Fibroblast of upper back skin (primary cell): ENCODE data around the gene TBATA.

Experiments
- DNase-seq: peaks from one replicate; pipeline ENCODE4 v3.0.0-alpha.2; 2013

The TBATA gene

DNA sequence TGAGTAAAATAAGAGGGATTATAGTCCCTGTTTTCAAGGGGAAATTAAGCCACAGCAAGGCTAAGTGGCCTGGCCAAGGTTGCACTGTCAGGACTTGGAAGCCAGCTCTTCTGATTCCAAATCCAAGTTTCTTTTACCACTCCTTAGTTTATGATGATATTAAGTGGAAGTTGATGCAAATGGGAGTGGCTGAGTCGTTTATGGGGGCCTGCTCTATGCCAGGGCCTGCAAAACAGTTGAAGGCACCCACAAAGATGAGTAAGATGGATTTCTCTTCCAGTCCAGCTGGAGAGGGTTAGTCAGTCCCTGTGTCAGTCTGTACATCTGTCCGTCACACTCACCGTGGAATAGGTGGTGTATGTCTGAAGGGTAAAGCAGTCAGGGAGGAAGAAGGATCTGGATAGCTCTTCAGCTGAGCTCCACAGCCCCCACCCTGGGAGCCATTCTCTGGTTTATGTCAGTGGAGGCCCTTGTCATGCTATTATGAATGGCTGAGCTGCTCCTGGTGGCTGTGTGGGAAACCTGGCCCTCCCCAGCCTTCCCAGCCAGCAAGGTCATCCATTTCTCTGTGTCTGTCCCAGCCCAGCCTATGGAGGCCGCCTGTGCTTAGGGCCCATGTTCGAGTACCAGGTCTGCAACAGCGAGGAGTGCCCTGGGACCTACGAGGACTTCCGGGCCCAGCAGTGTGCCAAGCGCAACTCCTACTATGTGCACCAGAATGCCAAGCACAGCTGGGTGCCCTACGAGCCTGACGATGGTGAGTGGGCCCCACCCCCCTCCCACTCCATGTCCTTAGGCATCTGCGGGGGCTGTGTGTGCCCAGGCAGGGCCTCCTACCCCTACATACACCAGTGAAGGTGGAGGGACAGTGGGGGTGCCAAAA lies 44.5 kb downstream of the TBATA start:
- DNase-seq: no peak

DNA sequence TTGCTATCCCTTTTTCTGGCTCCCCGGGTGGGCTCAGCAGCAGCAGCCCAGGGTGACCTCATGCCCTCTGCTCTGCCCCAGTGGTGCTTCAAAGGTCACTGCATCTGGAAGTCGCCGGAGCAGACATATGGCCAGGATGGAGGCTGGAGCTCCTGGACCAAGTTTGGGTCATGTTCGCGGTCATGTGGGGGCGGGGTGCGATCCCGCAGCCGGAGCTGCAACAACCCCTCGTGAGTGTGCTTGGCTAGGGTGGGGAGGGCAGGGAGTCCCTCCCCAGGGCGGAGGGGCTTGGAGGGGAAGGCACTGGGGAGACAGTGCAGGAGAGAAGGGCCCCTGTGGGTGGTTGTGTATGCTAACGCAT lies 46.4 kb downstream of the TBATA start:
- DNase-seq: no peak

DNA sequence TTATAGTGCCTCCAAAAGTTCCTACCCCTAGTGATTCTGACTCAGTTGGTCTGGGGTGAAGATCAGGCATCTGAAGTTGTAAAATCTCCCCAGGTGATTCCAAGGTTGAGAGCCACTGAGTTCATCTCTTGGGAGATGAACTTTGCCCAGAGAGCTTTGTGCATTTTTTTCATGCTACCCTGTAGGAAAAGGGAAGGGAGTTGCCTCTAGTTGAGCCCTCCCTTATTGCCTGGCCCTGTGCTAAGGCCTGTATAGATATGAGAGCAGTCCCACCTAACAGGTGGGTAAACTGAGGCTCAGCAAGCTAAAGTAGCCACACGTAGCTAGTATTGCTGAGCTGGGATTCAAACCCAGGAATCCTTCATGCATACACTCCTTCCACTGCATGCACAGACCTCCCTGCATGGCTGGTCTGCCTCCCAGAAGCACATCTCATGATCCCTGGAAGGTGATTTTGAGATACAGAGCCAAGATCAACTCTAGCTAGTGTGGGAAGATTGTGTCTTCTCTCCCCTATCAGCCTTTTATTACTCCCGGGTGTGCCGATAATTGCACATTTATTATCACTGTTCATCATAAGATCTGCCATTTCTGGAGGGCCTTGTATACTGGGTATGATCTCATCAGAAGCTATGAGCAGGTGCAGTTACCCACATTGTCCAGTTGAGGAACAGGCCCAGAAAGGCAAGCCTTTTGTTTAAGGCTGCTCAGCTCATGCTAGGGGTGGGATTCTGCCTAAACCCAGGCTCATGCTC lies 47.0 kb downstream of the TBATA start:
- no peak for DNase-seq

DNA sequence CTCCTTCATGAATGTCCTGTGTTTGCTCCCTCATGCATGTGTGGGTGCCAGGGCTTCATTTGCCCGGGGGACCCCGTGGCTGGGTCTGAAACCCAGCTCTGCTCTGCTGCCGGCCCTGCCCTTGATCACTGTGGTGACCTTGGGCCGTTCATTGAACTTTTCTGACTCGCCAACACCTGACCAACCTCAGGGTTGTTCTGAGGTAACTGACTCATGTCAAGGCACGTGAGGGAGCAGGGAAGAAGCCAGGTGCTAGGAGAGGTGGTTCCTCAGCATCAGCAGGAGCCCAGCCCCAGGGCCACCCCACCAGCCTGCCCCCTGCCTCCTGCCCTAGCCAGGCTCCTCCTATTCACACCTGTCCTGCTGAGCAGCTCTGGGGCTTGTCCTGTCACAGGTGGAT lies 47.9 kb downstream of the TBATA start:
- no peak for DNase-seq

DNA sequence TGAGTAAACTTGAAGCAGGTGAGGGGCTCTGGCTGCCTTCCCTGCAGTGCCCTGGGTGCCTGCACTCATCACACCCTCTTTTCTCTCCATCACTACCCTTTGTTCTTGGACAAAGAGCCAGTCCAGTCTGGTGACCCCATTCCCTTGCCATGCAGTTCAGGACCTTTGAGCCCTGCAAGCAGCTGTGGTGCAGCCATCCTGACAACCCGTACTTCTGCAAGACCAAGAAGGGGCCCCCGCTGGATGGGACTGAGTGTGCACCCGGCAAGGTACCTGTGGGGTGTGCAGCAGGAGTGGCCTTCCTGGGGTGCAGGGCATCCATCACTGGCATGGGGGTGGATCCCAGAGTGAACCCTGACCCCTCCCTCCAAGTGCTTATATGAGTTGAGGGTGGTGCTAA lies 48.7 kb downstream of the TBATA start:
- no peak for DNase-seq

DNA sequence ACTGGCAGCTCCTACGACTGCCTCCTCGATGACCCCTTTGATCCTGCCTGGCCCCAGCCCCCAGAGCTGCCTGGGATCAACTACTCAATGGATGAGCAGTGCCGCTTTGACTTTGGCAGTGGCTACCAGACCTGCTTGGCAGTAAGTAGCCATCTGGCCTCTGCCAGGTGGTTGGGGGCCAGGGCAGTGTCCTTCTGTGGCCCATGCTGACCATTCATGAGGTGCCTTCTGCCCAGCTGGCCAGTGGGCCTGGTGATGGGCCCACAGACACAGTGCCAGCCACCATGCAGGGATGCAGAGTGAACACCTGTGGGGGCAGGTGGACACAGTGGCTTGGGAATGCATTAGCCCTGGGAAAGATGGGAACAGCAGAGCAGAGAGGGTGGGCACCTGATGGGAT lies 50.0 kb downstream of the TBATA start:
- DNase-seq: no peak

DNA sequence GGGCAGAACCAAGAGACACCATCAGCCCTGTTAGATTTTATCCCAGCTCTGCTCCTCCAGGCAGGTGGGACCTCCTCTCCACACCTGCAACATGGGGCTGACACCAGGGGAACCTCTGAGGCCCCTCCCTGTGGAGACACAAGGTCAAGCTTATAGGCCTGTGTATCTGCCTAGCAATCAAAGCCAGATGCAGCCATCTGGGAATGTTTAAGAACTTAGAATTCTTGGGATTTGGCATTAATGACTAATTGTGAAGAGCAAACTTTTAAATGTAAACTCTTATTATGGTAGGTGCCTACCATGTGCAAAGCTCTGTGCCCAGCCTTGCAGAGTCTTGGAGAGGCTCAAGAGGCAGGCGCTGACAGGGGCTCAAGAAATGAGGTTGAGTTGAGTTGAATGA lies 52.1 kb downstream of the TBATA start:
- DNase-seq: peak; percentile 40

DNA sequence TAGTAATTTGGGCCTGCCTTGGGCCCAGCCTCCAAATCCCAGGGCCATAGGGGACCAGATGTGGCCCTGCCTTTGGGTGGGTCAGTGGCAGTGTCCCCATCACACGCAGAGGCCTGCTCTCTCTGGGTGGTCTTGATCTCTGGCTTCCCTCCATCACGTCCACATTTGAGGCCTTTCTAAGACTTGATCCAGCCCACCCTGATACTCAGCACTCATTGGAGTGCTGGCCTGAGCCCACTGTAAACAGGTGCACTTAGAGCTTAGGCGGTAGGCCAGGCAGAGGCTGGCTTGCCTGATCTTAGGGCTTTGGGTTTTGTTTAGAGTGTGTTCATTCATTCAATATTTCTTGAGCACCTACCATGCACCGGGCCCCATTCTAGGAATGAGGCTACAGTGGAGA lies 52.6 kb downstream of the TBATA start:
- DNase-seq: no peak

DNA sequence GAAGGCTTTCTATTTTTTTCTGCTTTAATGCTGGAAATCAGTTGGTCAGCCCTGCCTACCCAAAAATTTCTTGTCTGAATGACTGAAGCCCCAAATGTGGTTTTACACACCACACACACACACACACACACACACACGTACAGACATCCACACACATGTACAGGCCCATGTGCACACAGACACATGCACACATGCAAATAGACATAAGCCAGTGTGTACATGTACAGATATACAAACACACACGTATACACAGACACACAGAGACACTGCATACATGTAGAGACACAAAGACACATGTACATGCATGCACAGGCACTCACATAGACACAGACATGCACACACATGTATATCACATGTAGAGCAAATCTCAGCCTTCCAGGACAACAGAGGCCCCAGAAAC lies 54.2 kb downstream of the TBATA start:
- no peak for DNase-seq

DNA sequence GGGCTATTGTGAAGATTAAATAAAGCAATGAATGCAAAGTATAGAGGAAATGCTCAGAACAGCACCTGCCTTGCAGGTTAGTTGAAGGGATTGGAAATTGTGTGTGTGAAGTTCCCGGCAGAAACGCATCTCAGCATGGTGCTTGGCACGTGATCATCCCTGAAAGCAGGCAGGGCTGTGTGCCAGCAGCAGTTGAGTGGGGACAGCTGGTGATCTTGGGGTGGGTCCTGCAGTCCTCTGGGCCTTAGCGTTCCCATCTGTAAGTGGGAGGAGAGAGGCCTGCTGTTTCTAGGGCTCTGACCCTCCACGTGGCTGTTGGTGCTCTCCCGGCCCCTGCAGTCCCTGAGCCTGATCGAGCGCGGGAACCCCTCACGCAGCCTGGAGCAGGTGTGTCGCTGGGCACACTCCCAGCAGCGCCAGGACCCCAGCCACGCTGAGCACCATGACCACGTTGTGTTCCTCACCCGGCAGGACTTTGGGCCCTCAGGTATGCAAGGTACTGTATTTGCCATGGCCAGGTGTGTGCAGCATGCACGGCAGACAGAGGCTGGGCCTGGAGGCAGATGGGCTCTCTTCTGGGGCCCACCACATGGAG lies 55.3 kb downstream of the TBATA start:
- DNase-seq: no peak

DNA sequence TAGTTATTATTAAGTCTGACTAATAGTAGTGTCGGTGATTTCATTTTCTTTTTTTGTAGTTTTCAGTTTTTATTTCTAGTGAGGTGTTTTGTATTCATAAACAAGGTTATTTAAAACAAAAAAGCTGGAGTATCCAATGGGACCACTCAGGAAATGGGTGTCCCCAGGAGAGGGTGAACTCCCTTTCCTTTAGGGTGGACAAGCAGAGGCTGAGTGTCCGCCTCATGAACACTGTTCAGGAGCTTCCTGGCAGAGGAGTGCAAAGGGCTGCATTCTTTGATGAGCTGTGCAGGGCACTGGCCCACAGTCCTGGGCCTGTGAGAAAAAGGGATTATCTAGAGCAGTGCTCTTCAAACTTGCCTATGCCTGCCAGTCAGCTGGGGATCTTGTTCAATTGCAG lies 56.8 kb downstream of the TBATA start:
- DNase-seq: no peak

DNA sequence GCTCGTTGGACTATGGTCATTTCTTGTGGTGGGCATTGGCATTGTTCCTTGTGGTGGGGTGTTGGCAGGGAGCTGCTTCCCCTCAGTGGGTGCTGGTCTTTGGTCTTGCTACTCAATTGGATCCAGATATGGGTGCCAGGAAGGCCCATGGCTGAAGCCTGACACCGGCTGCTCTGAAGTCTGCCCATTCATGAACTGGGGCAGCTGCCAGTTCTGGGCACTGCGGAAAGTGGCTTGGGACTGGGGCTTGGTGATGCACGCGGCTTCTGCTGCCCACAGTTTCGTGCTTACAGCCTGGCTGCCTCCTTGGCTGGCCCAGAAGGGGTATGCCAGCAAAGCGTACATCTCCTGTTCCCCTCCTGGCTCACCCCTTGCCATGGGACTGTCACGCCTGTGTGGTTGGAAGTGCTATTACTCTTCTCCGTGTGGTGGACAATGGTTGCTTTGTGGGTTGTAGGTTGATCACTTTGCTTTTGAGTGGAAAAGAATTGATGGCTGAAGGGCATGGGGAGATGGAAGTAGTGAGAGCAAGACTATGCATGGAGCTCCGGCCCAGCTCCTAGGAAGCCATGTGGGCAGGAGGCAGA lies 58.2 kb downstream of the TBATA start:
- no peak for DNase-seq

DNA sequence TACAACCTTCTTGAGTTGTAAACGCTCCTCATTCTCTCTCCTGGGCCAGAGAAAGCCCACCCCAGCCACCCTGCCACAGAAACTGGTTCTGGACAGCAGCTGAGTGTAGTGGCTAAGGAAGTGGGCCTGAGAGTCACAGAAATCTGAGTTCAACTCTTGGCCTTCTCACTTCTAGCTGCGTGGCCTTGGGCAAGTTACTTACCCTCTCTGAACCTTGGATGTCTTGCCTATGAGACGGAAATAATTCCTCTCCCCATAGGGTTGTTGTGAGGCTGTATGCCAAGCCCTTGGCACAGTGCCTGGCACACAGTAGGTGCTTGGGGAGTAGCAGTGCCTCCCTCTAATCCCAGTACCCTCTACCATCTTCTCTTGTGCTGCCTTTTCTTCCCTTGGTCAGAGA lies 61.4 kb downstream of the TBATA start:
- DNase-seq: no peak

DNA sequence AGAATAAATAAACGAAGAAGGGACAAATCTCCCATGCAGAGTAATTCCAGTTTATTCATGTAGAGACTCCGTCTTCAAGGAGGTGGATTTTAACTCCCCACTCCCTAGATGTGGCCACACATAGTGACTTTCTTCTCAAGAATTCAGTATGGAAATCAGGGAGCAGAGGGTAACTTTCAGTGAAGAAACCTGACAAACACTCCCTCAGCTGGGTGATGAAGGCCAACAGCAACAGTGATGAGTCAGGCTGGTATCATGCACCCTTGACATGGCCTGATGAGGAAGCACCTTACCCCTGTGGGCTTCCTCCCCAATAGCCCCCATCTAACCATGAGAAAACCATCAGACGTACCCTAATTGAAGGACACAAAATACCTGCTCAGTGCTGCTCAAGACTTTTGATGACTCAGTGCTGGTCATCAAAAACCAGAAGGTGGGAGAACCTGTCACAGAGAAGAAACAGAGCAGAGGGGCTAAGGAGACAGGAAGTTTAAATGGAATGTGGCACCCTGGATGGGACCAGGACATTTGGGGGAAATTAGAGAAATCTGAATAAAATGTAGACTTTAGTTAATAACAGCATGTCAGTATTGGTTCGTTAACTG lies 62.3 kb downstream of the TBATA start:
- DNase-seq: peak; percentile 71
